ENCODE results near the gene MRPS31. TPM values are rescaled to one million over a fixed set of nuclear protein-coding genes. Genes with fewer than 3 reads are reported as not detected.

MRPS31 gene
- total RNA-seq, 3 donors from 2014 or later (not counting 1 experiment from before 2014, with no cell fraction given): 13.6 to 19.6 (median 13.8) TPM

- Histone ChIP-seq H3K9me3 (ENCODE audit: control insufficient read depth, insufficient read depth, low read length) (no peaks in the 10 kb centered on the region), H3K27me3 (ENCODE audit: control insufficient read depth, insufficient read depth, low read length) (no peaks in the 10 kb centered on the region), H3K4me3 (ENCODE audit: low read length) (no peak overlapping the region), H3K4me1 (ENCODE audit: control insufficient read depth, insufficient read depth, low read length) (peaks cover 20% of the 10 kb centered on the region), H3K36me3 (ENCODE audit: control insufficient read depth, insufficient read depth, low read length) (no peaks in the 10 kb centered on the region), H3K27ac (ENCODE audit: low read length) (peak overlapping the region; percentile 70)
- peak; percentile 30 to 79 for DNase-seq
- Mint-ChIP-seq H3K36me3 (no peaks in the 10 kb centered on the region), H3K27ac (peak overlapping the region; percentile 87 to 94), H3K4me1 (peaks cover 19 to 24% of the 10 kb centered on the region in 2 donors), H3K4me3 (peak overlapping the region; percentile 79), H3K9me3 (no peaks in the 10 kb centered on the region), H3K27me3 (ENCODE audit: low read depth in 2 of 2) (no peaks in the 10 kb centered on the region)
- ATAC-seq: peak; percentile 77 to 86 (median 82)
- intact Hi-C loops (cut with micrococcal nuclease): loop anchor here (1.0 to 10.0 kb wide), 6 partner anchors 37 to 834 kb away; partner anchors contain the start of genes FOXO1 and WBP4
- 23% methylated on average over 6 of the region's 7 CpGs for WGBS (ENCODE audit: insufficient coverage)
- TF ChIP-seq, protein P1, sequence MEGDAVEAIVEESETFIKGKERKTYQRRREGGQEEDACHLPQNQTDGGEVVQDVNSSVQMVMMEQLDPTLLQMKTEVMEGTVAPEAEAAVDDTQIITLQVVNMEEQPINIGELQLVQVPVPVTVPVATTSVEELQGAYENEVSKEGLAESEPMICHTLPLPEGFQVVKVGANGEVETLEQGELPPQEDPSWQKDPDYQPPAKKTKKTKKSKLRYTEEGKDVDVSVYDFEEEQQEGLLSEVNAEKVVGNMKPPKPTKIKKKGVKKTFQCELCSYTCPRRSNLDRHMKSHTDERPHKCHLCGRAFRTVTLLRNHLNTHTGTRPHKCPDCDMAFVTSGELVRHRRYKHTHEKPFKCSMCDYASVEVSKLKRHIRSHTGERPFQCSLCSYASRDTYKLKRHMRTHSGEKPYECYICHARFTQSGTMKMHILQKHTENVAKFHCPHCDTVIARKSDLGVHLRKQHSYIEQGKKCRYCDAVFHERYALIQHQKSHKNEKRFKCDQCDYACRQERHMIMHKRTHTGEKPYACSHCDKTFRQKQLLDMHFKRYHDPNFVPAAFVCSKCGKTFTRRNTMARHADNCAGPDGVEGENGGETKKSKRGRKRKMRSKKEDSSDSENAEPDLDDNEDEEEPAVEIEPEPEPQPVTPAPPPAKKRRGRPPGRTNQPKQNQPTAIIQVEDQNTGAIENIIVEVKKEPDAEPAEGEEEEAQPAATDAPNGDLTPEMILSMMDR (IDR thresholded peaks at IDR 0.05): peak; percentile 80
Measured at GRCh38 chr13:40777166-40777808, 6.3 kb upstream of the MRPS31 start.

DNA sequence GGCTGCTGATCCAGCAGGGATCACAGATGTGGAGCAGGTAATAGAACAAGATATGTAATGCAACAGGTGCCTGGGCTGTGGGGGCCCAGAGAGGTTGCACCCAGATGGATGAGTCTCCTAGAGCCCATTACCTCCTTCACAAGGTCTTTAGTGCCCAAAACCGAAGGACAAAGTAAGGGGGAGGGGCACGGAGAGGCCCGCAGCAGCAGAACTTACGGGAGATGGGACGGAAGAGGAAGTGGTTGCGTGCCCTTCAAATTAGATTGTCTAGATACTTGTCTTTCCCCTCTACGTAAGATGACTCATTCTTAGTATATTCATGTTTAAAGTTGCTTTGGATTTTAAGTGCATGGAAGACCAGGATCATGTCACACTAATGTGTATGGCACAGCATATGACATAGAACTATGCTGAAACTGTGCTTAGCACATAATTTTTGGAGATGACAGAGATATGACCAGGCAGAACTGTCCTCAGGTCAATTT is 5.7 kb upstream of the MRPS31 start:
- Mint-ChIP-seq H3K4me1 (peaks cover 19 to 24% of the 10 kb centered on the region in 2 donors), H3K9me3 (no peaks in the 10 kb centered on the region), H3K4me3 (peak overlapping the region; percentile 79), H3K27me3 (ENCODE audit: low read depth in 2 of 2) (no peaks in the 10 kb centered on the region), H3K36me3 (no peaks in the 10 kb centered on the region), H3K27ac (peak overlapping the region; percentile 87 to 94)
- TF ChIP-seq, protein P1 (IDR thresholded peaks at IDR 0.05): no peak
- Histone ChIP-seq H3K4me1 (ENCODE audit: control insufficient read depth, insufficient read depth, low read length) (peaks cover 23% of the 10 kb centered on the region), H3K4me3 (ENCODE audit: low read length) (no peak overlapping the region), H3K27me3 (ENCODE audit: control insufficient read depth, insufficient read depth, low read length) (no peaks in the 10 kb centered on the region), H3K27ac (ENCODE audit: low read length) (peak overlapping the region; percentile 70), H3K36me3 (ENCODE audit: control insufficient read depth, insufficient read depth, low read length) (no peaks in the 10 kb centered on the region), H3K9me3 (ENCODE audit: control insufficient read depth, insufficient read depth, low read length) (no peaks in the 10 kb centered on the region)
- ATAC-seq: peak; percentile 75 to 89 (median 78)
- 6% methylated on average over 5 of the region's 7 CpGs for WGBS (ENCODE audit: insufficient coverage)
- DNase-seq: peak; percentile 27 to 89
- intact Hi-C loops (cut with micrococcal nuclease): loop anchor here (1.0 to 10.0 kb wide), 6 partner anchors 38 to 834 kb away; partner anchors contain the start of genes FOXO1 and WBP4

- intact Hi-C loops (cut with micrococcal nuclease): loop anchor here (2.0 to 10.0 kb wide), 5 partner anchors 109 to 833 kb away; partner anchors contain the start of genes FOXO1 and WBP4
- H3K4me1 Mint-ChIP-seq: peaks cover 19 to 24% of the 10 kb centered on the region in 2 donors
- WGBS (ENCODE audit: insufficient coverage): 76% methylated on average over 6 of the region's 7 CpGs
- no peaks in the 10 kb centered on the region for H3K9me3 Mint-ChIP-seq
- no peak for ATAC-seq
- Histone ChIP-seq H3K36me3 (ENCODE audit: control insufficient read depth, insufficient read depth, low read length) (no peaks in the 10 kb centered on the region), H3K27ac (ENCODE audit: low read length) (peak overlapping the region; percentile 70), H3K27me3 (ENCODE audit: control insufficient read depth, insufficient read depth, low read length) (no peaks in the 10 kb centered on the region), H3K4me3 (ENCODE audit: low read length) (no peak overlapping the region), H3K9me3 (ENCODE audit: control insufficient read depth, insufficient read depth, low read length) (no peaks in the 10 kb centered on the region), H3K4me1 (ENCODE audit: control insufficient read depth, insufficient read depth, low read length) (peaks cover 27% of the 10 kb centered on the region)
- H3K27me3 Mint-ChIP-seq (ENCODE audit: low read depth in 2 of 2): no peaks in the 10 kb centered on the region
- peak overlapping the region; percentile 87 to 94 for H3K27ac Mint-ChIP-seq
- TF ChIP-seq, protein P1 (IDR thresholded peaks at IDR 0.05): no peak
- no peaks in the 10 kb centered on the region for H3K36me3 Mint-ChIP-seq
- peak overlapping the region; percentile 13 for H3K4me3 Mint-ChIP-seq
- peak in 1 of 2 donors; percentile 49 for DNase-seq
Measured at GRCh38 chr13:40776232-40776631, 5.2 kb upstream of the MRPS31 start.

Measured in natural killer cell (primary cell).